Measurements from ENCODE around the gene CAPZA2. TPM values are rescaled to one million over a fixed set of nuclear protein-coding genes. Genes with fewer than 3 reads are reported as not detected.

Gene CAPZA2
- total RNA-seq, 1 donor from 2014 or later, result 80.5 TPM

DNA sequence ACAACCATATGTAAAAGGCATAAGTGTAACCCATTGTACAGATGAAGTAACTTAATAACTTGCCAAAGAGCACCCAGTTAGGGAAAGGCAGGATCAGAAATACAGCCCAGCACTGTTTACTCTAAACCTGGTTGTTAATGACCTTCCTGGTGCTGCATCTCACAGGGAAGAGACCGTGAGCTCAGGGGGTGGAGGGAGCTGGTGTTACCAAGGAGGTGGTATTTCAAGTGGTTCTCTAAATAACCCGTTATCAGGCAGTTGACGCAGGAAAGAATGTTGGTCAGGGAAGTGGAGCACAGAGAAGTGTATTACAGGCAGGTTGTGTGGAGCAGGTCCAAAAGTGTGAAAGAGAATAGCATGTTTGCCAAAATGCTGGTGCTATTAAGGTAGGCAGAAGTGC is 86.5 kb downstream of the CAPZA2 start:
- H3K36me3 ChIP-seq, result no peaks in the 10 kb centered on the region
- H3K4me1 ChIP-seq, result peaks cover 0 to 6% of the 10 kb centered on the region in 2 donors
- H3K27me3 ChIP-seq, result no peaks in the 10 kb centered on the region
- H3K27ac ChIP-seq, result no peak overlapping the region
- intact Hi-C loops (cut with DNase I), result no loop called here
- H3K4me3 ChIP-seq, result no peak overlapping the region
- TF ChIP-seq, protein P1, sequence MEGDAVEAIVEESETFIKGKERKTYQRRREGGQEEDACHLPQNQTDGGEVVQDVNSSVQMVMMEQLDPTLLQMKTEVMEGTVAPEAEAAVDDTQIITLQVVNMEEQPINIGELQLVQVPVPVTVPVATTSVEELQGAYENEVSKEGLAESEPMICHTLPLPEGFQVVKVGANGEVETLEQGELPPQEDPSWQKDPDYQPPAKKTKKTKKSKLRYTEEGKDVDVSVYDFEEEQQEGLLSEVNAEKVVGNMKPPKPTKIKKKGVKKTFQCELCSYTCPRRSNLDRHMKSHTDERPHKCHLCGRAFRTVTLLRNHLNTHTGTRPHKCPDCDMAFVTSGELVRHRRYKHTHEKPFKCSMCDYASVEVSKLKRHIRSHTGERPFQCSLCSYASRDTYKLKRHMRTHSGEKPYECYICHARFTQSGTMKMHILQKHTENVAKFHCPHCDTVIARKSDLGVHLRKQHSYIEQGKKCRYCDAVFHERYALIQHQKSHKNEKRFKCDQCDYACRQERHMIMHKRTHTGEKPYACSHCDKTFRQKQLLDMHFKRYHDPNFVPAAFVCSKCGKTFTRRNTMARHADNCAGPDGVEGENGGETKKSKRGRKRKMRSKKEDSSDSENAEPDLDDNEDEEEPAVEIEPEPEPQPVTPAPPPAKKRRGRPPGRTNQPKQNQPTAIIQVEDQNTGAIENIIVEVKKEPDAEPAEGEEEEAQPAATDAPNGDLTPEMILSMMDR (IDR thresholded peaks at IDR 0.05), result no peak
- no peaks in the 10 kb centered on the region for H3K9me3 ChIP-seq
- DNase-seq (ENCODE audit: low spot score in 2 of 2), result no peak

DNA sequence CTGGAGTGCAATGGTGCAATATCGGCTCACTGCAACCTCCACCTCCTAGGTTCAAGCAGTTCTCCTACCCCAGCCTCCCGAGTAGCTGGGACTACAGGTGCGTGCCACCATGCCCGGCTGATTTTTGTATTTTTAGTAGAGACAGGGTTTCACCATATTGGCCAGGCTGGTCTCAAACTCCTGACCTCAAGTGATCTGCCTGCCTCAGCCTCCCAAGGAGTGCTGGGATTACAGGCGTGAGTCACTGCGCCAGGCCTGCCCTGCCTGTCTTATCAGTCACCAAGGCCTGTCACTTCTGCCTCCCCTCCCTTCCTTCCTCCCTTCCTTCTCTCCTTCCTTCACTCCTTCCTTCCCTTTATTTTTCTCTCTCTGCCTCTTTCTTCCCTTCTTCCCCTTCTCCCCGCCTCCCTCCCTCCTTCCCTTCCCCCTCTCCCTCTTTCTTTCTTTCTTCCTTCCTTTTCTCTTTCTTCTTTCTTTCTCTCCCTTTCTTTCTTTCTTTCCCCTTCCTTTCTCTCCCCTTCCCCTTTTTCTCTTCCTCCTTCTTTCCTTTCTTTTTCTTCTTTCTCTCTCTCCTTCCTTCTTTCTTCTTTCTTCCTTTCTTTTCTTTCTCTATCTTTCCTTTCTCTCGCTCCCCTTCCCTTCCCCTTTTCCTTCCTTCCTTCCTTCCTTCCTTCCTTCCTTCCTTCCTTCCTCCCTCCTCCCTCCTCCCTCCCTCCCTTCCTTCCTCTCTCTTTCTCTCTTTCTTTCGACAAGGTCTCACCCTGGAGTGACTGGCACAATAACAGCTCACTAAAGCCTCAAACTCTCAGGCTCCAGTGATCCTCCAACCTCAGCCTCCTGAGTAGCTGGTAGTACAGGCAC is 87.8 kb downstream of the CAPZA2 start:
- no peaks in the 10 kb centered on the region for H3K9me3 ChIP-seq
- intact Hi-C loops (cut with DNase I), result no loop called here

DNA sequence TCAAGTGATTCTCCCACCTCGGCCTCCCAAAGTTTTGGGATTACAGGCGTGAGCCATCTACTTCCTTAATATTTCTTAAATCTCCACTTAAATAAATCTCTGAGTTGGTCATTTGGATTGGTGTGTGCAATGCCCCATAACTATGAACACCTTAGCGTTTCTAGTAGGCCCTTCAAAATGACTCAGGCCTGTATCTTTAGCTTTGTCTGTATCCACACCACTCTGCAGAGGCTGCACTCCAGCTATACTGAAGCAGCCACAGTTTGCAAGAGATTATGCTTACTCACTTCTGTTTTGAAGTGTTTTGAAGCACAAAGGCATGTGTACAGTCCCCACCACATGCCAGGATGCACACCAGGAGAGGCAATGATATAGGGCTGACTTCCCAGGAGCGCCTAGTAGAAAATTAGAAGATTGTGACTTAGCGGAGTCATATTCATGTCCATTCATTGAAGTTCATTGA is 88.5 kb downstream of the CAPZA2 start:
- no peak for DNase-seq (ENCODE audit: low spot score in 2 of 2)
- no peak overlapping the region for H3K27ac ChIP-seq
- H3K4me3 ChIP-seq, result no peak overlapping the region
- intact Hi-C loops (cut with DNase I), result no loop called here
- H3K9me3 ChIP-seq, result no peaks in the 10 kb centered on the region
- H3K4me1 ChIP-seq, result peaks cover 0 to 12% of the 10 kb centered on the region in 2 donors
- TF ChIP-seq, protein P1 (IDR thresholded peaks at IDR 0.05), result no peak
- no peaks in the 10 kb centered on the region for H3K36me3 ChIP-seq
- no peaks in the 10 kb centered on the region for H3K27me3 ChIP-seq

More for the DNA sequence above, 87.8 kb downstream of the CAPZA2 start:
- no peak for DNase-seq (ENCODE audit: low spot score in 2 of 2)
- no peaks in the 10 kb centered on the region for H3K36me3 ChIP-seq
- peaks cover 0 to 6% of the 10 kb centered on the region in 2 donors for H3K4me1 ChIP-seq
- TF ChIP-seq, protein P1 (IDR thresholded peaks at IDR 0.05), result no peak
- no peak overlapping the region for H3K27ac ChIP-seq
- no peaks in the 10 kb centered on the region for H3K27me3 ChIP-seq
- H3K4me3 ChIP-seq, result no peak overlapping the region

DNA sequence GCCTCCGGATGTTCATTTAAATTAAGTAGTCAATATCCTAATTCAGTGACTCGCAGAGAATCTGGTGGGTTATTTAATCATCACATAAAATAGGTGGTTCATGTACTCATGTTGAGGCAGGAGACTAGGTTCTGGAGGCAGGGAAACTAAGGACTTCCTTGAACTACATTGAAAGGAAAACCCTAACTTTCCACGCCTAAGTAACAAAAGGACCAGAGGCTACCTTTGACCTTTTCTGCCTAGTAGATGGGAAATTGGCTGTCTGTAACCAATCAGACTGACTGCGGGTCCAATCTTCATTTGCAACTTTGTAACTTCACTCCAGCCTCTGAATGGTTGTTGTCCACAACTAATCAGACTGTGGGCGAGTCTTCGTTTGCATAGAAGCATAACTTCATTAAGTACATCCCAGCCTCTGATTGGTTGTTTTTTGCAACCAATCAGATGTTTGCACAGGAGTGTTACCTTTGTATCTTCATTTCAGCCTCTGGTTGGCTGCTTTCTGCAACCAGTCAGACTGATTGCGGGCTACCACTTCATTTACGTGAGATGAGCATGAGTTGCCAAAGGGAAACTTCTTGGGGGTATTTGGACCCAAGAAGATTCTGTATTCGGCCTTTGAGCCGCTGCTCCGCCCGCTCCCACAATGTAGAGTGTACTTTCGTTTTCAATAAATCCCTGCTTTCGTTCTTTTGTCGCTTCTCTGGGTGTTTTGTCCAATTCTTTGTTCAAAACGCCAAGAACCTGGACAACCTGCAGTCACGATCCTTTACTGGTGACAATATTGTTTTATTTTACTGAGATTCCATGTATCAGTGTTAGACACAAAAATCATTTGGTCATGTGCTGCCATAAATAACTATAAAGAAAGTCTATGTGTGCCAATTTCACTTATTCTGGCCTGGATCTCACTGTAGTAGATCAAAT is 89.2 kb downstream of the CAPZA2 start:
- intact Hi-C loops (cut with DNase I), result no loop called here

More for the DNA sequence above, 89.2 kb downstream of the CAPZA2 start:
- DNase-seq (ENCODE audit: low spot score in 2 of 2), result no peak
- TF ChIP-seq, protein P1 (IDR thresholded peaks at IDR 0.05), result no peak
- H3K9me3 ChIP-seq, result no peaks in the 10 kb centered on the region
- no peaks in the 10 kb centered on the region for H3K36me3 ChIP-seq
- H3K4me3 ChIP-seq, result peak overlapping the region in 1 of 2 donors; percentile 96
- H3K27me3 ChIP-seq, result no peaks in the 10 kb centered on the region
- H3K27ac ChIP-seq, result peak overlapping the region; percentile 99 to 100
- peaks cover 4 to 18% of the 10 kb centered on the region in 2 donors for H3K4me1 ChIP-seq

All from ascending aorta (tissue), 2 donors.